Measurements from ENCODE around the gene CFAP46. TPM values are rescaled to one million over a fixed set of nuclear protein-coding genes. Genes with fewer than 3 reads are reported as not detected.
"Not testable (repeated sequence)": the region's sequence is repeated elsewhere in the genome, so short reads cannot be mapped to it uniquely, and the experiment has no call there.

Gene CFAP46
- total RNA-seq, 1 experiment from 2014 or later, result 11.3 TPM

GRCh38 chr10:132826524-132827422, 115.6 kb downstream of the CFAP46 start:
- in situ Hi-C loops (cut with HindIII; ENCODE audit: low sequenced_read_pairs), result no loop called here
- DNase-seq (ENCODE audit: low spot score), result no peak

DNA sequence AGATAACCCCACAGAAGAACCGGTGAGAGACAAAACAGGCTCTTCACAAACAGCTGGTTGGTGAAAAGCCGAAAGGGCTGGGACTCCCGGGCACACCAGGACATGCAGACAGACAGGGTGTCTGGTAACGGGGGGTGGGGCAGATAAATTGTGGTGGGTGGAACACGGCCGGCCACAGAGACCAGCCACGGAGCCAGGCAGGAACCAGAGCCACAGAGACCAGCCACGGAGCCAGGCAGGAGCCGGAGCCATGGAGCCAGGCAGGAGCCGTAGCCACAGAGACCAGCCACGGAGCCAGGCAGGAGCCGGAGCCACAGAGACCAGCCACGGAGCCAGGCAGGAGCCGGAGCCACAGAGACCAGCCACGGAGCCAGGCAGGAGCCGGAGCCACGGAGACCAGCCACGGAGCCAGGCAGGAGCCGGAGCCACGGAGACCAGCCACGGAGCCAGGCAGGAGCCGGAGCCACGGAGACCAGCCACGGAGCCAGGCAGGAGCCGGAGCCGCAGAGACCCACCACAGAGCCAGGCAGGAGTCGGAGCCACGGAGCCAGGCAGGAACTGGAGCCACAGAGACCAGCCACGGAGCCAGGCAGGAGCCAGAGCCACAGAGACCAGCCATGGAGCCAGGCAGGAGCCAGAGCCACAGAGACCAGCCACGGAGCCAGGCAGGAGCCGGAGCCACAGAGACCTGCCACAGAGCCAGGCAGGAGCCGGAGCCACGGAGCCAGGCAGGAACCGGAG, 116.4 kb downstream of the CFAP46 start:
- DNase-seq (ENCODE audit: low spot score); in situ Hi-C loops (cut with HindIII; ENCODE audit: low sequenced_read_pairs): not testable (repeated sequence)

- DNase-seq (ENCODE audit: low spot score), result no peak
- in situ Hi-C loops (cut with HindIII; ENCODE audit: low sequenced_read_pairs), result no loop called here
Observed at GRCh38 chr10:132820056-132820455, 122.3 kb downstream of the CFAP46 start.

DNA sequence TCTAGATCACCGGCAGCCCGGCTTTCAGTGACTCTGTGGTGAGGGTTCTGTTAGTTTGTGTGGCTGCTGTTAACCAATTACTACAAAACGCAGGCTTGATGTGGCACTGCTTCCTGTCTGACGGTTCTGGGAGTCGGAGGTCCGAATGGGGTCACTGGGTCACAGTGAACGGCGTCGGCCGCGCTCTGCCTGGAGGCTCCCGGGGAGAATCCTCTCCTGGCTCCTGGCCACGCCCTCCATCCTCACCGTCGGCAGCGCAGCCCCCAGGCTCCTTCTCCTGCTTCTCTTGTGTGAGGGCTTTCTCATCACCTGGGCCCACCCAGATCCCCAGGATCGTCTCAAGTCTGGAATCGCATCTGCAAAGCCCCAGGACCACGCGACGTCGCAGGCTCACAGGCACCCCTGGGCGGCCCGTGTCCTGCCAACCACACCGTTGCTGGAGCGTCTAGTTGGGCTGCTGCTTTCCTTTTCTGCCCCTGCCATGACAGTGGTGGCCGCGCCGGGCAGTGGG, 124.6 kb downstream of the CFAP46 start:
- DNase-seq (ENCODE audit: low spot score), result no peak
- in situ Hi-C loops (cut with HindIII; ENCODE audit: low sequenced_read_pairs), result no loop called here

DNA sequence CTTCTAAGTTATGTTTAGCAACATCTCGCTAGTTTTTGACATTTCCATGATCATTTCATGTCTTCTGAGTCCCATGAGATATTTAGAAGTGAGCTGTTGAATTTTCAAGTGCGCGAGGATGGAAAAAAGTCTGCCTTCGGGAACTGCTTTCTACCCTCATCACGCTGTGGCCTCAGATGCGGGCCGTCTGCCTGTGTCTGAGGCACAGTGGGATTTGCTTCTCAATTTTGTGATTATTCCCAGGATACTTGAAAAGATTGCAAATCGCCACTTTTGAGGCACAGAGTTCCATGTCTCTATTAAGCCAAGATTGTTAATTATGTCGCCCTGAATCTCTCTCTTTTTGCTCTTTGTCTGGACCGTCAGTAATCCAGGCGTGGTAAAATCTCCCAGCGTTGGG, 125.7 kb downstream of the CFAP46 start:
- in situ Hi-C loops (cut with HindIII; ENCODE audit: low sequenced_read_pairs), result no loop called here
- DNase-seq (ENCODE audit: low spot score), result no peak

GRCh38 chr10:132815168-132815857, 127.1 kb downstream of the CFAP46 start:
- no peak for DNase-seq (ENCODE audit: low spot score)
- in situ Hi-C loops (cut with HindIII; ENCODE audit: low sequenced_read_pairs), result no loop called here

DNA sequence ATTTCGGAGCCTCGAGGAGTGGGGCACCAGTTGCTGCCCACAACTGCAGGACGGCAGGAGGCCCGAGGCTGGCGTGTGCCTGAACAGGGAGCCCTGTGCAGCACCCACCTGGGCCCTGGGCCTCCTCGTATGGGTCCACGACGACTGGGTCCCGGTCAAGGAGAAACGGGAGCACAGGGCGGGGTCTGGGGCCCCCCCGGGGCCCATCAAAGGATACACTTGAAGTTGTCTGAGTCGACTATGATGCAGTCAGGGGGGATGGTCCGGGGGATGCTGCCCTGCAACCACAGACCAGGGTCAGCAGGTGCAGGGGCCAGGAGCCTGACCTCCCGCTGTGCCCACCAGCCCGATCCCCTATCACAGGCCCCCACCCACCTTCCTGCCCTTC, 127.9 kb downstream of the CFAP46 start:
- in situ Hi-C loops (cut with HindIII; ENCODE audit: low sequenced_read_pairs), result no loop called here
- DNase-seq (ENCODE audit: low spot score), result no peak

DNA sequence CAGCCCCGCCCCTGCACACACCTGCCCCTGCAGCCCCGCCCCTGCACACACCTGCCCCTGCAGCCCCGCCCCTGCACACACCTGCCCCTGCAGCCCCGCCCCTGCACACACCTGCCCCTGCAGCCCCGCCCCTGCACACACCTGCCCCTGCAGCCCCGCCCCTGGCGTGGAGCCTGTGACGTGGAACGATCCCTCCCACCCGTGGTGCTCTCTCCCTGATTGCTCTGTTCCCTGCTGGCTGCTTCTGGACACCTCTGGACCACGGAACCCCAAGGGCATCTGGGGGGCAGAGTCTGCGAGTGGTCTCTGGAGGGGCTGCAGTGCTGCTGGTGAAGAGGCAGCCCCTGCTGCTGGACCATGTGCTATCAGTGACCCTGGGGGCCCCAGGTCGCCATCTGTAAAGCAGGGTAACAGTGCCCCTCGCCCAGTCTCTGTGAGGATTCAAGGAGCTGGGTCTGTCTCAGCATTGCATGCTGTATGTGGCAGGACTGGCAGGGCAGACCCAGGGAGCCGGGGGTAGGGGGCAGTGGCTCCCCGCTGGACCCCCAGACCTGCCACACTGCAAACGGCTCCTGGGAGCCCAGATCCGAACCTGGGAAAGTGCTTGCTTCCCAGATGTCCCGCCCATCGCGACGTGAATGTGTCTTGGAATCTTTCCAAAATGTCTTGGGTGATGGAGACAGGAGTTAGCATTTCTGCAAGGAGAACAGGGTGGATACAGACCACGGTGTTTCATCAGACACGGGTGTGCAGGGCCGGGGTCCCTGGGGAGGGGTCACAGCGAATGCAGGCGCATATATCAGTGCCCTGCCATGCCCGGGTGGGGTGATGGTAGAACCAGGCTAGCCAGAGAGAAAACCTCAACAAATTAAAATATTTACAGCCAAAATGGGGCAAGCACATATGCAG, 128.6 kb downstream of the CFAP46 start:
- no peak for DNase-seq (ENCODE audit: low spot score)

GRCh38 chr10:132813001-132813401, 129.4 kb downstream of the CFAP46 start:
- in situ Hi-C loops (cut with HindIII; ENCODE audit: low sequenced_read_pairs), result no loop called here
- DNase-seq (ENCODE audit: low spot score), result no peak

More for the DNA sequence above, 128.6 kb downstream of the CFAP46 start:
- in situ Hi-C loops (cut with HindIII; ENCODE audit: low sequenced_read_pairs), result no loop called here

DNA sequence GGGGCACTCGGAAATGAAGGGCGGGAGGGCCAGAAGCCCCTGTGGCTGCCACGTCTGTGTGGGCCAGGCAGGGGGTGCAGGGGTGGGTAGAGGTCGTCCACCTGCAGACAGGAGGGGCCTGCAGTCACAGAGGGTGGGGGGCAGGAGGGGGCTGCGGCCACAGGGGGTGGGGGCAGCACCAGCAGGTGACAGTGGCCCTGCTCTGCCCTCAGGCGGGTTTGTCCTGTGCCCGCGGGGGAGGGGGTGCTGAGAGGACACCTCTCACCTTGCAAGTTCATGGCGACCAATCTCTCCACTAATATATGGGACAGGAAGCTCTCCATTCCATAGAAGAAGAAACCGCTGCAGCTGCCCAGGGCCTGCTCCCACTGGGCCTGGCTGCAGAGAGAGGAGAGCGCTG, 129.8 kb downstream of the CFAP46 start:
- DNase-seq (ENCODE audit: low spot score), result no peak
- in situ Hi-C loops (cut with HindIII; ENCODE audit: low sequenced_read_pairs), result no loop called here

DNA sequence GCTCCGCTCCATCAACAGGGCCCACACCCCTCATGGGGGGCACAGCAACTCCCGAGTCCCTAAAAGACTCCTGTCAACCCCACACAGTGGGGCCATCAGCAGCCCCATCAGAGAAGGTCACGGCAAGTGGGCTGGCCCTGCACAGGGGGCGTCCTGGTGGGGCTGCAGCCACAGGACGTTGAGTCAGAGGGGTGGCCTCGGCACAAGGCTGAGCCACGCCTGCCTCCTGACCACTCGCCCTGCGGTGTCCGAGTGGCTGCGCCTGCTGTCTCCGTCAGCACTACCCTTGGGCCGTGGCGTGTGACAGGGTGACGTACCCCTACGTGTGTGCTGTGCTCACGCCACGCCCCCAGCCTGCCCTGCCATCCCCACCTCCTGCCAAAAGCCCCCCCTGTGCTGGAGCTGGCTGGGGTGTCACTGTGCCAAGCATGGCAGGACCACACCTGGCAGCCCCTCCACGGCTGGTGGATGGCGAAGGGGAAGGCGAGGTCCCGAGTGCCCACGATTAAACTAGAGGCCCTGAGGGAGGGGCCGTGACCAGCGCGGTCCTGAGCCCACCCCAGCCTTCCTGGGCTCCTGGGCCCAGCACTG, 130.4 kb downstream of the CFAP46 start:
- no peak for DNase-seq (ENCODE audit: low spot score)
- in situ Hi-C loops (cut with HindIII; ENCODE audit: low sequenced_read_pairs), result no loop called here

GRCh38 chr10:132810807-132811700, 131.3 kb downstream of the CFAP46 start:
- in situ Hi-C loops (cut with HindIII; ENCODE audit: low sequenced_read_pairs), result no loop called here
- DNase-seq (ENCODE audit: low spot score), result no peak

DNA sequence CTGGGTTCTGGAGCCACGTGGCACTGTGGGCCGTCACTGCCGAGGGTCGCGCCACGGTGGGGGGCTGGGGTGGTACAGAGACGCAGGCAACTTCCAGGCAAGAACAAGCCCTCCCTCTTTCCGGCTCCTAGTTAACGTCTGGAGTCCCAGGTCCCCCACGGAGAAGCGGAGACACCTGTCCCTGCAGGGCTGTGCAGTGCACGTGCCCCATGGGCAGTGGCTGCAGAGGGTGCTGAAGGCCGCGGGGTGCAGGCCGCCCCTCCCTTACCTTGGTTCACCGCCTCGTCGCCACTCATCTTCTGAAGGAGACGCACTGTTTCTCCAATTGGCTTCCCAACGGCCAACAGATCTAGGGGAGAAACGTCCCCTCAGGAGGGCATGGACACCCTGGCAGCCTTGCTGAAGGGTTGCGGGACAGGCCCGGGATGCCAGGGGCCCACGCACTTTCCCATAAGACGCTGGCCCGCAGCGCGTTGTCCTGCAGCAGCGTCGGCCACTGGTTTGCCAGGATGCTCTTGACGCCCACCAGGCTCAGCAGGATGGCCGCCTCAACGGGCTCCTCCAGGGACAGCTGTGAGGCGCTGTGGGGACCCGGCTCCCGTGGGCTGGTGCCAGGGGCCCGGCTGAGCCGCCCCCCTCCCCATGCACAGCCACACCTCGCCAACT, 132.1 kb downstream of the CFAP46 start:
- DNase-seq (ENCODE audit: low spot score), result no peak
- in situ Hi-C loops (cut with HindIII; ENCODE audit: low sequenced_read_pairs), result no loop called here

GRCh38 chr10:132809232-132810140, 132.9 kb downstream of the CFAP46 start:
- no peak for DNase-seq (ENCODE audit: low spot score)
- in situ Hi-C loops (cut with HindIII; ENCODE audit: low sequenced_read_pairs), result no loop called here

DNA sequence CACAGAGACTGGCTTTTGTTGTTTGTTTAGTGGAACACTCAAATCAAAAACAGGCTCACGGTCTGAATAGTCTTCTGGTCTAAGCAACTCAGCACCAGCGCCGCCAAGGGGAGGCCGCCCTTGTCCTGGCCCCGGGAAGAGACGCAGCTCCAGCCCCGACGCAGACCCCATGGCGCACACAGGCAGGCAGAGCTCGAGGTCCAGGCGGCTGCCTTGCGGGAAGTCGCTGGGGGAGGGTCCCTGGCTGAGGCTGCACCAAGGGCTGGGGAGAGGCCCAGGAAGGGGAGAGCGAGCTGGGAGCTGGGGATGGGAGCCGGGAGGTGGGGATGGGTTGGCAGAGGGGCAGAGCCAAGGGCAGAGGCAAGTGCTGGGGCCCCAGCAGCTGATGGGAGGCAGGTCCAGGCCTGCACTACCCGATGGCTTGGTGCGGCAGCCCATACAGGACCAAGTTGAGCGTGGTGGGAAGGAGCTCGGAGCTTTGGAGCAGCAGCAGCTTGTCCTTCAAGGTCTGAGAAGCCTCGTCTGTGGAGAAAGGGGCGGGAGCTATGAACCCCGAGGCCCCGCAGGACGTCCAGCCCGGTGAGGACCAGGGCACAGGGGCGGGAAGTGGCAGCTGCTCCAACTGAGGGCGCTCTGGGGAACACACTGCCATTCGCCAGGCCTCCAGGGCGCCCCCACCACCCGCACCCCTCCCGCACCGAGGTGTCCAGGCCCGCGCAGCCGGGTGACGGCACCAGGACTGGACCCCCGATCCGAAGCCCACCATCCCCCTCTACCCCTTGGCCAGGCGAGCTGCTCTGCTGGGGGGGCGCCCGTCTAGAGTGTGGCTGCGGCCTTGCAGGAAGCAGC, 133.8 kb downstream of the CFAP46 start:
- in situ Hi-C loops (cut with HindIII; ENCODE audit: low sequenced_read_pairs), result no loop called here
- no peak for DNase-seq (ENCODE audit: low spot score)
